Neural crest cell (in vitro differentiated cells): ENCODE results near the gene SND1. TPM values are rescaled to one million over a fixed set of nuclear protein-coding genes. Genes with fewer than 3 reads are reported as not detected.
A peak's percentile ranks its signal among the peaks of the same experiment; 100 is the strongest.

Experiments used
- DNase-seq: peaks from one replicate; pipeline ENCODE4 v3.0.0; 2021; ENCODE audit warnings: low read depth, mixed read lengths, low spot score
- H3K27ac Mint-ChIP-seq: one replicate; pipeline ENCODE4 v1.8.0; 2021; ENCODE audit warnings: mild to moderate bottlenecking, mixed read lengths; ENCODE audit not compliant: unreplicated experiment
- H3K27me3 Mint-ChIP-seq: 2 replicates; pipeline ENCODE4 v1.8.0; 2021; ENCODE audit warnings: low read depth, mild to moderate bottlenecking, mixed read lengths
- H3K36me3 Mint-ChIP-seq: 2 replicates; pipeline ENCODE4 v1.8.0; 2021; ENCODE audit warnings: low read depth, mild to moderate bottlenecking, mixed read lengths
- H3K4me1 Mint-ChIP-seq: 2 replicates; pipeline ENCODE4 v1.8.0; 2021; ENCODE audit warnings: mixed read lengths
- H3K4me3 Mint-ChIP-seq: one replicate; pipeline ENCODE4 v1.8.0; 2021; ENCODE audit warnings: mild to moderate bottlenecking, mixed read lengths
- H3K9me3 Mint-ChIP-seq: 2 replicates; pipeline ENCODE4 v1.8.0; 2021; ENCODE audit warnings: mixed read lengths
- CTCF ChIP-seq: fragments of 200-600 bp; sonication (generic); conservative IDR thresholded peaks from 2 replicates; pipeline ENCODE4 v1.5.0; 2021; ENCODE audit warnings: antibody characterized with exemption, mild to moderate bottlenecking
- total RNA-seq: library from RNA; stranded (reverse); gene quantifications from 2 replicates; pipeline ENCODE4 v1.2.1, GENCODE V29; 2021

The SND1 gene
- total RNA-seq, 1 donor from 2014 or later = 184 TPM

DNA sequence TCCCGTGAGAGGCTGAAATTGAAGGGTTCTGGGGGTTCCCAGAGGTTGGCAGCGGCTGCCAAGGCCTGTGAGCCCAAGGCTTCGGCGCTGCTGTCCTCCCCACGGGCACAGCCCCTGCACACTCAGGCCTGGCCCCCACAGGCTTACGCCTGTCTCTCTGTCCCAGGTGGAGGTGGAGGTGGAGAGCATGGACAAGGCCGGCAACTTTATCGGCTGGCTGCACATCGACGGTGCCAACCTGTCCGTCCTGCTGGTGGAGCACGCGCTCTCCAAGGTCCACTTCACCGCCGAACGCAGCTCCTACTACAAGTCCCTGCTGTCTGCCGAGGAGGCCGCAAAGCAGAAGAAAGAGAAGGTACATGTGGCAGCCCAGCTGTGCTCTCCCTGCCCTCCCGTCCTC lies 422.3 kb downstream of the SND1 start:
- no peak overlapping the region for H3K4me3 Mint-ChIP-seq
- no peaks in the 10 kb centered on the region for H3K36me3 Mint-ChIP-seq
- no peaks in the 10 kb centered on the region for H3K4me1 Mint-ChIP-seq
- no peak for TF ChIP-seq CTCF
- no peaks in the 10 kb centered on the region for H3K9me3 Mint-ChIP-seq
- H3K27me3 Mint-ChIP-seq = no peaks in the 10 kb centered on the region
- peak overlapping the region; percentile 71 for H3K27ac Mint-ChIP-seq
- no peak for DNase-seq

DNA sequence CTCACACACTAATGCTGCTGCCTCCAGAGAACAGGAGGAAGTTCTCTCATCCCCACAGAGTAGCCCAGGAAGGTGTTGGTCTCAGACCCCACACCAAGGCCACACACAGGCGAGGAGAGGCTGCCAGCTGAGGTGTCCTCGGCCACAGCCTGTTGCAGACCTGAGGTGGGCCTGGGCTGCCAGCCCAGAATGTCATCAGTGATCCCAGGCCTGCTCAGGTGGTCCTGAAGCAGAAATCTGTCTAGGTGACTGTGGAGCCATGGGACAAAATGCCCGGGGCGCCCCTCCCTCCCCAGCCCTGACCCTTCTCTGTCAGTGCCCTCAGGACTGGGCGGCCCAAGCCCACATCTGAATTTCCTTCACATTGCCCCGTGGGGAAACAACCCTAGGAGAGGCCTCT lies 422.7 kb downstream of the SND1 start:
- no peak overlapping the region for H3K4me3 Mint-ChIP-seq
- no peak overlapping the region for H3K27ac Mint-ChIP-seq
- H3K9me3 Mint-ChIP-seq = no peaks in the 10 kb centered on the region
- H3K4me1 Mint-ChIP-seq = no peaks in the 10 kb centered on the region
- no peaks in the 10 kb centered on the region for H3K36me3 Mint-ChIP-seq
- H3K27me3 Mint-ChIP-seq = no peaks in the 10 kb centered on the region
- no peak for TF ChIP-seq CTCF
- DNase-seq = no peak

- Mint-ChIP-seq H3K4me3 (no peak overlapping the region), H3K4me1 (no peaks in the 10 kb centered on the region), H3K27me3 (no peaks in the 10 kb centered on the region), H3K36me3 (no peaks in the 10 kb centered on the region), H3K27ac (no peak overlapping the region), H3K9me3 (no peaks in the 10 kb centered on the region)
- no peak for TF ChIP-seq CTCF
- no peak for DNase-seq
Measured at GRCh38 chr7:128075242-128076095, 423.5 kb downstream of the SND1 start.

- Mint-ChIP-seq H3K36me3 (no peaks in the 10 kb centered on the region), H3K27ac (no peak overlapping the region), H3K27me3 (no peaks in the 10 kb centered on the region), H3K9me3 (no peaks in the 10 kb centered on the region), H3K4me3 (no peak overlapping the region), H3K4me1 (no peaks in the 10 kb centered on the region)
- TF ChIP-seq CTCF = no peak
- DNase-seq = no peak
Measured at GRCh38 chr7:128076196-128076795, 424.3 kb downstream of the SND1 start.

- H3K27me3 Mint-ChIP-seq = no peaks in the 10 kb centered on the region
- no peak overlapping the region for H3K27ac Mint-ChIP-seq
- H3K36me3 Mint-ChIP-seq = no peaks in the 10 kb centered on the region
- TF ChIP-seq CTCF = no peak
- no peak overlapping the region for H3K4me3 Mint-ChIP-seq
- no peak for DNase-seq
- H3K4me1 Mint-ChIP-seq = peaks cover 3% of the 10 kb centered on the region
- H3K9me3 Mint-ChIP-seq = no peaks in the 10 kb centered on the region
Measured at GRCh38 chr7:128076796-128077271, 424.8 kb downstream of the SND1 start.
